Activated CD8-positive, alpha-beta T cell treated with anti-CD3 and anti-CD28 coated beads, Interleukin-2, amount 10 ng/mL, durations not matched to agents 7 days and 5 days (primary cell): Measurements from ENCODE around the gene DHX32. TPM values are rescaled to one million over a fixed set of nuclear protein-coding genes. Genes with fewer than 3 reads are reported as not detected.
A peak's percentile ranks its signal among the peaks of the same experiment; 100 is the strongest.
"Not testable (repeated sequence)": the region's sequence is repeated elsewhere in the genome, so short reads cannot be mapped to it uniquely, and the experiment has no call there.

Source experiments
- ATAC-seq: fragments of 150-1000 bp; cut with Tn5 transposase; one replicate; pipeline ENCODE4 v1.10.0; 2021; ENCODE audit warnings: moderate library complexity
- CTCF ChIA-PET: fragments of 350-600 bp; sonication (Branson Sonifier 250); formaldehyde crosslinking; loops from one replicate; lab custom pipeline; 2021; ENCODE audit warnings: antibody characterized with exemption; lab: Charles Lee
- POLR2A ChIA-PET: fragments of 350-600 bp; sonication (Branson Sonifier 250); formaldehyde crosslinking; loops from one replicate; lab custom pipeline; 2021; ENCODE audit warnings: antibody characterized with exemption; lab: Charles Lee
- DNase-seq: peaks from one replicate; pipeline ENCODE4 v3.0.0-alpha.2; 2020
- H3K27ac Mint-ChIP-seq: one replicate; pipeline ENCODE4 v1.8.0; 2021; ENCODE audit warnings: mild to moderate bottlenecking, mixed read lengths
- H3K27me3 Mint-ChIP-seq: one replicate; pipeline ENCODE4 v1.8.0; 2021; ENCODE audit warnings: low read depth, mixed read lengths
- H3K36me3 Mint-ChIP-seq: one replicate; pipeline ENCODE4 v1.8.0; 2021; ENCODE audit warnings: low read depth, mixed read lengths
- H3K4me1 Mint-ChIP-seq: one replicate; pipeline ENCODE4 v1.8.0; 2021; ENCODE audit warnings: low read depth, mixed read lengths
- H3K4me3 Mint-ChIP-seq: one replicate; pipeline ENCODE4 v1.8.0; 2021; ENCODE audit warnings: mild to moderate bottlenecking, mixed read lengths
- H3K9me3 Mint-ChIP-seq: one replicate; pipeline ENCODE4 v1.8.0; 2022; ENCODE audit warnings: mixed read lengths; ENCODE audit not compliant: insufficient read depth
- total RNA-seq, 2 experiments: library from RNA; stranded (reverse); gene quantifications; one replicate each; pipeline ENCODE4 v1.2.3, GENCODE V29; 2021

Gene DHX32
- total RNA-seq, 2 experiments from 2014 or later, result 14.0 to 14.2 TPM

DNA sequence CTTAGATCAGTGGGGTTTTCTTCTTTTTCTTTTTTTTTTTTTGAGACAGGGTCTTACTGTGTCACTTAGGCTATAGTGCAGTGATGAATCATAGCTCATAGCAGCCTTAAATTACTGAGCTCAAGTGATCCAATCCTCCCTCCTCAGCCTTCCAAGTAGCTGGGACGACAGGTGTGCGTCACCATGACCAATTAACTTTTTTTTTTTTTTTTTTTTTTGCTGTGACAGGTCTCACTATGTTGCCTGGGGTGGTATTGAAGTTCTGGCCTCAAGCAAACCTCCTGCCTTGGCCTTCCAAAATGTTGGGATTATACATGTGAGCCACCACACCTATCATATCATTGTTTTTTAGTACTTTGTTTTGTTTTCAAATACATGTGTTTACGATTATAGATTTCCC is 28.4 kb upstream of the DHX32 start:
- H3K9me3 Mint-ChIP-seq, H3K36me3 Mint-ChIP-seq, ATAC-seq, H3K4me3 Mint-ChIP-seq, CTCF ChIA-PET, DNase-seq, H3K27ac Mint-ChIP-seq, H3K27me3 Mint-ChIP-seq, POLR2A ChIA-PET, H3K4me1 Mint-ChIP-seq: not testable (repeated sequence)

DNA sequence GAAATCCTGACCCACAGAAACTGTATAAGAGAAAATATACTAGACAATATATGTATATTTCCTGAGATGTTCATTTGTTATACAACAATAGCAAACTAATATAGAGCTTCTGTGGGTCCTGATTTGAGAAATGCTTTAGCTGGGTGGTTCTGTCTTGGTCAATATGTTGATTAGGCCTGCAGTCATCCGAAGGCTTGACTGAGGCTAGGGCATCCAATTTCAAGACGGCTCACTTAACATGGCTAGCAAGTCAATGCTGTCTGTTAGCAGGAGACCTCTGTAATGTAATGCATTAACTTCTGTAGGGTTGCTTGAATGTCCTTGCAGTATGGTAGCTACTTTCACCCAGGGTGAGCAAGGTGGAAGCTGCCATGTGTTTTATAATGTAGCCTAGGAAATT is 27.7 kb upstream of the DHX32 start:
- H3K9me3 Mint-ChIP-seq, H3K4me1 Mint-ChIP-seq, H3K36me3 Mint-ChIP-seq, ATAC-seq, POLR2A ChIA-PET, H3K27me3 Mint-ChIP-seq, DNase-seq, H3K4me3 Mint-ChIP-seq, H3K27ac Mint-ChIP-seq: not testable (repeated sequence)
- CTCF ChIA-PET, result interaction anchor here (1.4 kb wide), 1 partner anchor 40 kb away, joined by 3 read pairs; no protein-coding TSS in a partner anchor

DNA sequence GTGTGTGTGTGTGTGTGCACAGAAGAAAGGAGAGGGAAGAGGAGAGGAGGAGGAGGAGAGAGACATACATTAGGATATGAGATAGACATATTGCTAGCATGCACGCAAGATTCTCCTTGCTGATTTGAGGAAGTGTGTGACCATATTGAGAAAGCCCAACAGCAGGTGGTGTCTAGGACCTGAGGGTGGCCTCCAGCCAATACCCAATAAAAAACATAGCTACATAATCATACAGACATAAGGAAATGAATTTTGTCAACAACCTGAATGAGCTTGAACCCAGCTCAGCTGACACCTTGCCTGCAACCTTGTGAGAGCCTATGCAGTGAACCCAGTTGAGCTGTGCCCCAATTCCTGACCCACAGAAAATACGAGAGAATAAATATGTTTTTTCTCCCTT is 26.5 kb upstream of the DHX32 start:
- H3K27me3 Mint-ChIP-seq, H3K9me3 Mint-ChIP-seq, ATAC-seq, DNase-seq, H3K4me1 Mint-ChIP-seq, H3K36me3 Mint-ChIP-seq, POLR2A ChIA-PET, H3K27ac Mint-ChIP-seq, H3K4me3 Mint-ChIP-seq: not testable (repeated sequence)
- CTCF ChIA-PET, result interaction anchor here (1.4 kb wide), 1 partner anchor 39 kb away, joined by 3 read pairs; no protein-coding TSS in a partner anchor

DNA sequence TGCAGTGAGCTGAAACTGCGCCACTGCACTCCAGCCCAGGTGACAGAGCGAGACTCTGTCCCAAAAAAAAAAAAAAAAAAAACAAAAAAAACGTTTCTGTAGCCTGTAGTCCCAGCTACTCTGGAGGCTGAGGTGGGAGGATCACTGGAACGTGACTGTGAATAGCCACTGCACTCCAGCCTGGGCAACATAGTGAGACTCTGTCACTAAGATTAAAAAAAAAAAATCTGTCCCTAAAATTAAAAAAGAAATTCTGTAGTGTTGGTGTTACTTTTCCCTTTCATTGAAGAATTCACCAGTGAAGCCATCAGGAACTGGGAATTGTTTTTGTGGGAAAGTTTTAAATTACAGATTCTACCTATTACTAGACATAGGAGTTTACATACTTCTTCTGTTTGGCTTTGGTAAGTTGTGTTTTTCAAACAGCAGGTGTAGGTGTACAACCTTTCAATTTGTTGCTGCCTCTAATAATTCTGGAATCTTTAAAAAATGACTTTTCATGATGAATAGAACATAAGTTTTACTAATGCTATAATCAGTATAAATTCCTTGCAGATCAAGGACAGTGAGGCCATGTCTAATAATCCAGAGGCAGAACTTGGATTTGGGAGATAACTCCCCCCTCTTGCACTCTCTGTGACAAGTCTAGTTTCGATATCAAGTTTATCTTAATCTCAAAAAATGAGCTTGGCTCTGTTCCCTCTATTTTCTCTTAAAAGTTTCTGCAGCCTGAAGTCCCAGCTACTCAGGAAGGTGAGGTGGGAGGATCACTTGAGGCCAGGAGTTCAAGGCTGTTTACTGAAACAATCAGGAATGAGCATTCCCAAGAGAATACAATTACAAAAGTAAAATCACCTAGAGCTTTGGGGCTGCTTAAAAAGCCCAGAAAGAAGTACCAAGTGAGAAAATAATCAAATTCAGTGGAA is 24.2 kb upstream of the DHX32 start:
- H3K9me3 Mint-ChIP-seq, H3K27me3 Mint-ChIP-seq, CTCF ChIA-PET, DNase-seq, POLR2A ChIA-PET, H3K4me3 Mint-ChIP-seq, H3K4me1 Mint-ChIP-seq, H3K27ac Mint-ChIP-seq, H3K36me3 Mint-ChIP-seq, ATAC-seq: not testable (repeated sequence)

DNA sequence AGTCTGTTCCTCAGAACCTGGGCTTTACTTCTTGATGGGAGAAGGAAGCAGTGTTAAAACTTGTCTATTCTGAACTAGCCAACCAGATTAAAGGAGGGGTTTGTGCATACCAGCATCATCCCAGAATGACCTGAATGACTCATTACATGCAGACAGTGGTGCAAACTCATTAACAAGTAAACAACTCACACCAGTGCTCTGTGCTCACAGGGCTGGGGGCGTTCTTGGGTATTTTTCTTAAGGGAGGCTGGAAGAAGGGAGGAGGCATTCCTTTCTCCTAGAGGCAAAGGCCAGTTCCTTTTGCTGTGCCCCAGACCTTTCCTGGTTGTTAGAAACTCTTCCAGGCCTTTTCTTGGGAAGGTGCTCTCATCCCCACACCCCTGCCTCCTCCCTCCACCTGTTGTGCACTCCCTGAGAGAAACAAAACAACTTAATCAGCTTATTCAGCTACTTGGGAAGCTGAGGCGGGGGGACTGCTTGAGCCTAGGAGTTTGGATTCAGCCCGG is 22.1 kb upstream of the DHX32 start:
- H3K4me1 Mint-ChIP-seq, H3K4me3 Mint-ChIP-seq, DNase-seq, ATAC-seq, H3K36me3 Mint-ChIP-seq, CTCF ChIA-PET, POLR2A ChIA-PET, H3K27me3 Mint-ChIP-seq, H3K27ac Mint-ChIP-seq, H3K9me3 Mint-ChIP-seq: not testable (repeated sequence)

DNA sequence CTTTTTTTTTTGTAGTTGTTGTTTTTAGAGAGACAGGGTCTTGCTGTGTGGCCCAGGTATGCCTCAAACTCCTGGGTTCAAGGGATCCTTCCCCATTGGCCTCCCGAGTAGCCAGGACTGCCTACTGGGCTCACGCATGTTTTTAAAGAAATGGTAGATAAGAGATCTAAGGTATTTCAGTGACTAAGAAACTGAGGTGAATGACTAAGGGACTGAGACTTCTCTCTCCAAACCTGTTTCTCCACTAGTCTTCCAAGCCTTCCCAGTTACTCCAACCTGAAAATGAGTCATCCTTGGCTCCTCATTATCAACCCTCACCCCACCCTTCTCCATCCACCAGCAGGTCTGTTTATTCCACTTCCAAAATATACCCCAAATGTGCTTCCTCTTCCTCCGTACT is 19.9 kb upstream of the DHX32 start:
- H3K27me3 Mint-ChIP-seq, H3K36me3 Mint-ChIP-seq, H3K27ac Mint-ChIP-seq, CTCF ChIA-PET, POLR2A ChIA-PET, H3K9me3 Mint-ChIP-seq, H3K4me1 Mint-ChIP-seq, DNase-seq, ATAC-seq, H3K4me3 Mint-ChIP-seq: not testable (repeated sequence)

DNA sequence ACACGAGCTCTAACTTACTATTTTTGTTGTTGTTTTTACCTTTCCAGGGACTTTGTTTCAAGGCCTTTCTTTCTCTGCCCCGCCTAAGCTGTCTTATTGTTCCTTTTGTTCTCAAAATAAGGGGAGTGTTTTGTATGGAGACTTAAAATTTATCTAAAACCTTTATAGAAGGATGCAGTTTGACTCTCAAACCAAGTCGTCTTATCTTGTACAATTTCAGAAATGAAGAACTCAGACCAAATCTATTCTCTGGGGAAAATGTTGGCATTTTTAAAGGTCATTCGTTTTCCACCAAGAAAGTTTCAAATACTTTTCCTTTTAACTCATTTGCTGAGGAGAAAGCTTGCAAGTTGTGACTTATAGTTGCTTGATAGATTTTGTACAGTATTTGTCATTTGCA is 16.2 kb upstream of the DHX32 start:
- Mint-ChIP-seq H3K27me3 (peaks cover 14% of the 10 kb centered on the region), H3K4me3 (peak overlapping the region; percentile 83)
- ATAC-seq, DNase-seq, H3K36me3 Mint-ChIP-seq, H3K4me1 Mint-ChIP-seq, H3K9me3 Mint-ChIP-seq, H3K27ac Mint-ChIP-seq: not testable (repeated sequence)
- ChIA-PET CTCF (interaction anchor here (0.9 to 1.6 kb wide), 2 partner anchors 16 to 28 kb away, joined by 3 to 4 read pairs; no protein-coding TSS in a partner anchor), POLR2A (interaction anchor here (0.7 to 0.8 kb wide), 2 partner anchors 178 to 396 kb away, joined by 3 read pairs; partner anchors contain the start of gene EDRF1)

DNA sequence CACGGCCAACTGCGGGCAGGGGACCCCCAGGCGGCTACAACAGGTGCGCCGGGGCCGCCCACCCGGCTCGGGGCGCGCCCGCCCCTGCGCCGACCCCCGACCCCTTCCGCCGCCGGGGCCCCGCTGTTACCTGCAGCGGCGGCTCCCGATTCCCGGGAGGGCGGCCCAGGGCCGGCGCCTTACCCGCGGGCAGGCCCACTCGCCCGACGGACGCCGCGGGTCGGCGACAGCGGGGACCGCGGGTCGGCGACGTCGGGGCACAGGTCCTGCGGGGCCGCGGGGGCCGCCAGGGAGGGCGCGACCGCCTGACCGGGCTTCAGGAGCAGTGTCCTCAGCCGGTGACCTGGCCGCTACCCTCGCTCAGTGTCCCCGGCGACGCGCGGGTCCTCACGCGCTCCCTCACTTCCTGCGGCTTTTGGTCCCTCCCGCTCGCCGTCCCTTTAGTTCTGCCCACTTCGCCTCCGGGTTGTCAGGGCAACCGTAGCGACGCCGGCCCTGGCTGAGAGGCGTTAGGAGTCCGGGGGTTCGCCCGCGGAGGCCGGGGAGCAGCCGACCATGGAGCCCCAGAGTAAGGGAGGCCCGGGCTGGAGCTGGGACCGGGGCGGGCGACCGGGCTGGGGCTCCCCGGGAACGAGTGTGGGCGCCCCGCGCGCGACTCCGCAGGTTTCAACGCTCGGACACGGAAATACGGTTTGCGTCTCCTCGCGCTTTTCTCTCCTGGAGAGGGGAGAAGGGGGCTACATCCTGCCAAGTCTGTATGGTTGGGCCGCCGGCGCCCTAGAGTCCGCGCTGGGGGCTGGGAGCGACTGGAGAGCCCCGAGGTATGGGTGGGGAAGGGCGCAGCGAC is 15.2 kb upstream of the DHX32 start, which contains the start of gene FANK1:
Gene FANK1 (plus strand): TSS at position 477 of the 847 bp plus-strand sequence. CDS start 79 bp downstream, at position 556.
- H3K36me3 Mint-ChIP-seq, H3K9me3 Mint-ChIP-seq, POLR2A ChIA-PET, H3K4me1 Mint-ChIP-seq: not testable (repeated sequence)
- peak within 1 kb of the TSS; percentile 83 for H3K4me3 Mint-ChIP-seq
- peak within 1 kb of the TSS; percentile 71 for H3K27ac Mint-ChIP-seq
- CTCF ChIA-PET, result interaction anchor here (1.6 kb wide), 1 partner anchor 27 kb away, joined by 4 read pairs; no protein-coding TSS in a partner anchor
- ATAC-seq (peak; percentile 87), DNase-seq (peak; percentile 88)
- H3K27me3 Mint-ChIP-seq, result peaks cover 14% of the 10 kb centered on the region

DNA sequence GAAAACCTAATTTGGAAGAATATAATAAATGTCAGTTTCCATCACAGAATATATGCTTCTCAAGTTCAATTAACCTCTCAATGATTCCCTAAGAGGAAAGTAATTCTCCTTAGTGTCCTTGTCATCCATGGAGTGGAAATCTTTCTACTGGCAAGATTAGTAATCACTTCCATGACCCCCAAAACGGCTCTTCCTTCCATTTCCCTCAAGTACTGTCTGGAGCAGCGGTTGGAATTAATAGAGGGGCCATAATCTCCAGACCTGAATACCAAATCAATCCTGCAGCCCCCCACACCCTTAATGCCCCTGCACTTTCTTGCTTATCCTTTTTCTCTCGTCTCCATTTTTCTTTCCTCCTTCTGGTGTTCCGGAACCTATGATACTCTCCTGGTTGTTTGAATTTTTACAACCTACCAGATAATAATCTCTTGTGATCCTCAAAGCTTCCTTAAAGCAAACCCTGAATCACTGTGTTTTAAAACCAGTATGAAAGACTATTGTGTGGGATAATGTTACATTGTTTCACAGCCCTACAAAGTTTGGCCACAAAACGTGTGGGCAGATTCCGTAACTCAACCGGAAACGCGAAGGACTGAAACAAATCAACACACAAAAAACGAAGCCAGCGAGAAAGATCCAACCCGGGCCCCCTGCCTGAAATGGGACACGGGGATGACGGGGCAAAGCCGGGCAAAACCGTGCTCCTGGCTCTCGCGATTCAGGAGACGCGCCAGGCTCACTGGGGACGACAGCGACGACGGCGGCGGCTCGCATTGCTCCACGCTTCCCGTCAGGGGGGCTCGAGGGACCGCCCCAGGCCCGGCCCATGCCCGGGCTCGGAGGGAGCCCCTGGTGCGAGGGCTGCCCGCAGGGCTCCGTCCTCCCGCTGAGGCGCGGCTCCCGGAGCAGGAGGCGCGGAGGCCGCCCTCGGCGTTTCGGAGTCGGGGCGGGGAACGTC is 14.3 kb upstream of the DHX32 start:
- POLR2A ChIA-PET, H3K36me3 Mint-ChIP-seq, H3K9me3 Mint-ChIP-seq, CTCF ChIA-PET, H3K4me1 Mint-ChIP-seq: not testable (repeated sequence)
- DNase-seq (peak; percentile 46), ATAC-seq (peak; percentile 74)
- Mint-ChIP-seq H3K4me3 (peak overlapping the region; percentile 75), H3K27ac (peak overlapping the region; percentile 71), H3K27me3 (peaks cover 14% of the 10 kb centered on the region)

DNA sequence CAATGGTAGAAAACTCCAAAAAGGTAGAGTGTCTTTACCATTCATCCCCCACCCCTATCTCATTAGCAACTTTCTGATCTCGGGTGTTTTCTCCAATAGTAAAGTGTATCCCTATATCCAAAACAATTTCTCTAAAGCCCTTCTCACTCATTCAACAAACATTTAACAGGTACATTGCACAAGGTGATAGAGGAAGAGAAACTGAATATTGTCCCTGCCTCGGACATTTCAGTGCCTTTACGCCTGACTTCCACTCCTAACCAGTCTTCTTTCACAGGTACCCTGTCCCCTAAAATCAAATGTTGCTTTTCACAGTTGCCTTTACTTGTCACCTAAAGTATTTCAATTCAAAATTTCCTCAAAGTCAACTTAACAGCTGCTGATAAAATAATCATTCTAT is 13.1 kb upstream of the DHX32 start:
- ATAC-seq, DNase-seq, H3K9me3 Mint-ChIP-seq, H3K36me3 Mint-ChIP-seq, POLR2A ChIA-PET, CTCF ChIA-PET, H3K4me1 Mint-ChIP-seq, H3K4me3 Mint-ChIP-seq, H3K27ac Mint-ChIP-seq: not testable (repeated sequence)
- H3K27me3 Mint-ChIP-seq, result peaks cover 12% of the 10 kb centered on the region

DNA sequence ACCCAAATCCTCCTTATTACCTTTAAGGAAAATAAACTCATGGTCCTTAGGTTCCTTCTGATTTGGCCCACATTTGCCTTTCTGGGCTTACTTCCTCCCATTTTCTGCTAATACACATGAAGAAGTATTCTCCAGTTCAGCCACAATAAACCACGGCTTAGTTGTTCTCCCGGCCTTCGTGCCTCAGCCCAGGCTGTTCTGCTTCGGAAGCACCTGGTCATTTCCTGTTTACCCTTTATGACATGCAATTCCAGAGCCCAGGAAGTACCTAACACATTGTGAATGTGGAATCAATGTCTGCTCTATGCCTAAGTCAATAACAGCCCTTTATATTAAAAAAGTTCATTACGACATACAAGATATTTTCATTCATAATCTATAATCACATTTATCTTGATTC is 11.3 kb upstream of the DHX32 start:
- POLR2A ChIA-PET, DNase-seq, CTCF ChIA-PET, H3K36me3 Mint-ChIP-seq, H3K9me3 Mint-ChIP-seq, ATAC-seq, H3K27me3 Mint-ChIP-seq, H3K4me3 Mint-ChIP-seq, H3K4me1 Mint-ChIP-seq, H3K27ac Mint-ChIP-seq: not testable (repeated sequence)
